OCI-LY1 (cell line): ENCODE measurements around the gene VEGFA.

ENCODE experiments used
- H2AFZ ChIP-seq: fragments of 200-600 bp; sonication (generic), shearing (Covaris generic); 2 replicates; pipeline ENCODE4 v1.6.0; 2014; ENCODE audit warnings: antibody characterized with exemption, mild to moderate bottlenecking, low read length
- H3F3A ChIP-seq: fragments of 200-600 bp; sonication (generic), shearing (Covaris generic); 2 replicates; pipeline ENCODE4 v1.6.0; 2014; ENCODE audit warnings: mild to moderate bottlenecking, antibody characterized with exemption, low read length, moderate library complexity; ENCODE audit not compliant: insufficient read depth
- H3K27ac ChIP-seq: fragments of 200-600 bp; sonication (generic); 2 replicates; pipeline ENCODE4 v1.5.1; 2014; ENCODE audit warnings: low read length, mixed run types, mild to moderate bottlenecking, low read depth; ENCODE audit not compliant: poor library complexity, severe bottlenecking
- H3K27me3 ChIP-seq: fragments of 200-600 bp; sonication (generic); 2 replicates; pipeline ENCODE4 v1.6.0; 2014; ENCODE audit warnings: antibody characterized with exemption, mild to moderate bottlenecking, low read length, moderate library complexity; ENCODE audit not compliant: insufficient read depth
- H3K36me3 ChIP-seq: fragments of 200-600 bp; sonication (generic); 2 replicates; pipeline ENCODE4 v1.6.1; 2014; ENCODE audit warnings: mild to moderate bottlenecking, antibody characterized with exemption, low read length, moderate library complexity, mixed read lengths; ENCODE audit not compliant: insufficient read depth
- H3K4me1 ChIP-seq: fragments of 200-600 bp; sonication (generic); 2 replicates; pipeline ENCODE4 v1.5.1; 2014; ENCODE audit warnings: mild to moderate bottlenecking, low read length, moderate library complexity; ENCODE audit not compliant: insufficient read depth, severe bottlenecking
- H3K4me2 ChIP-seq: fragments of 200-600 bp; sonication (generic), shearing (Covaris generic); 2 replicates; pipeline ENCODE4 v1.6.1; 2014; ENCODE audit warnings: low read length
- H3K4me3 ChIP-seq: fragments of 200-600 bp; sonication (generic); 2 replicates; pipeline ENCODE4 v1.5.1; 2014; ENCODE audit warnings: low read length, low read depth, mild to moderate bottlenecking, mixed read lengths; ENCODE audit not compliant: poor library complexity, severe bottlenecking
- H3K79me2 ChIP-seq: fragments of 200-600 bp; shearing (Covaris generic); 2 replicates; pipeline ENCODE4 v1.6.1; 2016; ENCODE audit warnings: mixed run types, low read length, mixed read lengths; ENCODE audit not compliant: insufficient read depth
- H3K9ac ChIP-seq: fragments of 200-600 bp; sonication (generic), shearing (Covaris generic); 2 replicates; pipeline ENCODE4 v1.6.1; 2014; ENCODE audit warnings: mild to moderate bottlenecking, low read length, mixed read lengths
- H3K9me2 ChIP-seq: fragments of 200-600 bp; sonication (generic), shearing (Covaris generic); 2 replicates; pipeline ENCODE4 v1.6.1; 2014; ENCODE audit warnings: low read depth, mild to moderate bottlenecking, low read length, mixed read lengths
- H3K9me3 ChIP-seq: fragments of 200-600 bp; shearing (Covaris generic); 2 replicates; pipeline ENCODE4 v1.6.1; 2014; ENCODE audit warnings: low read length, mixed read lengths
- H4K20me1 ChIP-seq: fragments of 200-600 bp; sonication (generic), shearing (Covaris generic); 2 replicates; pipeline ENCODE4 v1.6.0; 2016; ENCODE audit warnings: mild to moderate bottlenecking, low read length; ENCODE audit not compliant: insufficient read depth
- CTCF ChIP-seq: fragments of 200-600 bp; sonication (generic), shearing (Covaris generic); IDR thresholded peaks from 2 replicates; pipeline ENCODE4 v1.5.1; 2017; ENCODE audit warnings: mild to moderate bottlenecking, antibody characterized with exemption, low read length, moderate library complexity, mixed read lengths
- EZH2 ChIP-seq: fragments of 200-600 bp; sonication (generic), shearing (Covaris generic); IDR thresholded peaks from 2 replicates; pipeline ENCODE4 v1.8.0; 2017; ENCODE audit warnings: borderline replicate concordance, mixed run types, mild to moderate bottlenecking, antibody characterized with exemption, low read length, moderate library complexity, mixed read lengths

Gene VEGFA

GRCh38 chr6:43803783-43804549 is 34.0 kb downstream of the VEGFA start:
- H2AFZ ChIP-seq: no peak overlapping the region
- TF ChIP-seq CTCF (no peak), EZH2 (no peak)

GRCh38 chr6:43804550-43805223 is 34.7 kb downstream of the VEGFA start:
- H3K4me3 ChIP-seq: no peak overlapping the region

More at GRCh38 chr6:43803783-43804549, 34.0 kb downstream of the VEGFA start:
- Histone ChIP-seq H3K4me1 (no peaks in the 10 kb centered on the region), H3K27me3 (0 out of 2 replicates have a peak, but pooled peaks cover 4% of the 10 kb centered on the region), H3K36me3 (no peaks in the 10 kb centered on the region), H3K79me2 (no peaks in the 10 kb centered on the region), H3K9ac (no peak overlapping the region), H3K4me3 (no peak overlapping the region), H3K27ac (no peak overlapping the region), H3F3A (no peaks in the 10 kb centered on the region), H3K9me3 (no peaks in the 10 kb centered on the region), H4K20me1 (no peaks in the 10 kb centered on the region), H3K9me2 (no peaks in the 10 kb centered on the region), H3K4me2 (no peak overlapping the region)

GRCh38 chr6:43805699-43806042 is 35.7 kb downstream of the VEGFA start:
- H2AFZ ChIP-seq: no peak overlapping the region
- H3K27me3 ChIP-seq: 0 out of 2 replicates have a peak, but pooled peaks cover 4% of the 10 kb centered on the region
- H4K20me1 ChIP-seq: no peaks in the 10 kb centered on the region
- H3K4me1 ChIP-seq: no peaks in the 10 kb centered on the region
- H3K9me2 ChIP-seq: no peaks in the 10 kb centered on the region
- H3K27ac ChIP-seq: no peak overlapping the region
- no peaks in the 10 kb centered on the region for H3F3A ChIP-seq
- H3K9ac ChIP-seq: no peak overlapping the region
- no peaks in the 10 kb centered on the region for H3K79me2 ChIP-seq
- no peak overlapping the region for H3K4me3 ChIP-seq
- TF ChIP-seq CTCF (no peak), EZH2 (no peak)
- no peaks in the 10 kb centered on the region for H3K9me3 ChIP-seq
- no peak overlapping the region for H3K4me2 ChIP-seq
- H3K36me3 ChIP-seq: no peaks in the 10 kb centered on the region

More at GRCh38 chr6:43804550-43805223, 34.7 kb downstream of the VEGFA start:
- Histone ChIP-seq H3K79me2 (no peaks in the 10 kb centered on the region), H3F3A (no peaks in the 10 kb centered on the region), H3K9me2 (no peaks in the 10 kb centered on the region), H3K27ac (no peak overlapping the region), H3K4me2 (no peak overlapping the region), H4K20me1 (no peaks in the 10 kb centered on the region), H3K36me3 (no peaks in the 10 kb centered on the region), H3K9ac (no peak overlapping the region), H2AFZ (no peak overlapping the region), H3K27me3 (0 out of 2 replicates have a peak, but pooled peaks cover 4% of the 10 kb centered on the region), H3K4me1 (no peaks in the 10 kb centered on the region), H3K9me3 (no peaks in the 10 kb centered on the region)
- TF ChIP-seq CTCF (no peak), EZH2 (no peak)
